Measurements from ENCODE around the gene IL1RAP. TPM values are rescaled to one million over a fixed set of nuclear protein-coding genes. Genes with fewer than 3 reads are reported as not detected.

Gene IL1RAP
- total RNA-seq, 2 donors from 2014 or later, result 17.7 to 18.0 TPM

DNA sequence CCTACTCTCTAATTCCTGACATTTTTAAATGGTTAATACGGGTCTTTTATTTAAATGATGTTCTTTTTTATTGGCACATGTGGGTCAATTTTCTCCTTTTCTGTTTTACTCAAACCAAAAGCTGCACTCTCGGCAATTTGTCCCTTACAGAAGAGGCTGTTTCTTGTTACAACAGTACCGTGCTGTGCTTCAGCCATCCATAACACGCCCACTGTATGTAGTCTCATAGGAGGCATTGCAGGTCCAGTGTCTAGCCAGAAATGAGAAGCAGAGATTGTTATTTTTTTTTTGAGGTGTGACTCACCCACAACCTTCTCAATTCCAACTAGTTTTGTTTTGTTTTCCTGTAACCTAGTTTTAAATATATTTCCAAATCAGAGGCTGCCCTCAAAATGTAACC lies 184.0 kb downstream of the IL1RAP start:
- intact Hi-C loops (cut with DNase I), result no loop called here
- no peak overlapping the region for H3K4me3 ChIP-seq
- no peaks in the 10 kb centered on the region for H3K27me3 ChIP-seq (replicated peaks; ENCODE audit: insufficient read depth)
- no peaks in the 10 kb centered on the region for H3K36me3 ChIP-seq
- no peaks in the 10 kb centered on the region for H3K9me3 ChIP-seq
- H3K27ac ChIP-seq, result no peak overlapping the region
- no peaks in the 10 kb centered on the region for H3K4me1 ChIP-seq (replicated peaks)
- no peak for DNase-seq (ENCODE audit: low spot score)
- 54% methylated on average over 4 of the region's 4 CpGs for WGBS
- TF ChIP-seq, protein P1, sequence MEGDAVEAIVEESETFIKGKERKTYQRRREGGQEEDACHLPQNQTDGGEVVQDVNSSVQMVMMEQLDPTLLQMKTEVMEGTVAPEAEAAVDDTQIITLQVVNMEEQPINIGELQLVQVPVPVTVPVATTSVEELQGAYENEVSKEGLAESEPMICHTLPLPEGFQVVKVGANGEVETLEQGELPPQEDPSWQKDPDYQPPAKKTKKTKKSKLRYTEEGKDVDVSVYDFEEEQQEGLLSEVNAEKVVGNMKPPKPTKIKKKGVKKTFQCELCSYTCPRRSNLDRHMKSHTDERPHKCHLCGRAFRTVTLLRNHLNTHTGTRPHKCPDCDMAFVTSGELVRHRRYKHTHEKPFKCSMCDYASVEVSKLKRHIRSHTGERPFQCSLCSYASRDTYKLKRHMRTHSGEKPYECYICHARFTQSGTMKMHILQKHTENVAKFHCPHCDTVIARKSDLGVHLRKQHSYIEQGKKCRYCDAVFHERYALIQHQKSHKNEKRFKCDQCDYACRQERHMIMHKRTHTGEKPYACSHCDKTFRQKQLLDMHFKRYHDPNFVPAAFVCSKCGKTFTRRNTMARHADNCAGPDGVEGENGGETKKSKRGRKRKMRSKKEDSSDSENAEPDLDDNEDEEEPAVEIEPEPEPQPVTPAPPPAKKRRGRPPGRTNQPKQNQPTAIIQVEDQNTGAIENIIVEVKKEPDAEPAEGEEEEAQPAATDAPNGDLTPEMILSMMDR (IDR thresholded peaks at IDR 0.05), result no peak
- TF ChIP-seq POLR2AphosphoS5 (IDR thresholded peaks at IDR 0.05) (no peak), POLR2A (IDR thresholded peaks at IDR 0.05) (no peak)

DNA sequence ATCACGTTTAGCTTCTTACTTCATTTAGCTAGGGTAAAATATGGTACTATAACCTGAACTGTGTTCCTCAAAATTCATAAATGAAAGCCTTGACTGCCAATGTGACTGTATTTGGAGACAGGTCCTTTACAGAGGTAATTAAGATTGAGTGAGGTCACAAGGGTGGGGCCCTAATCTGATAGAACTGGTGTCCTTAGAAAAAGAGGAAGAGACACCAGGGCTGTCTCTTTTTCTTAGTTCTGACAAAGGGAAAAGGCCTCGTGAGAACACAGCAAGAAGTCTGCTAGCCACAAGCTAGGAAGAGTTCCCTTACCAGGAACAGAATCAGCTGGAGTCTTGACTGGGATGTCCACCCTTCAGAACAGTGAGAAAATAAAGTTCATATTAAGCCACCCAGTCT lies 185.9 kb downstream of the IL1RAP start:
- Histone ChIP-seq H3K27ac (no peak overlapping the region), H3K27me3 (replicated peaks; ENCODE audit: insufficient read depth) (no peaks in the 10 kb centered on the region), H3K9me3 (no peaks in the 10 kb centered on the region), H3K4me3 (no peak overlapping the region), H3K36me3 (no peaks in the 10 kb centered on the region), H3K4me1 (replicated peaks) (no peaks in the 10 kb centered on the region)
- no peak for DNase-seq (ENCODE audit: low spot score)
- no peak for TF ChIP-seq POLR2A (IDR thresholded peaks at IDR 0.05)
- no peak for TF ChIP-seq POLR2AphosphoS5 (IDR thresholded peaks at IDR 0.05)
- TF ChIP-seq, protein P1 (IDR thresholded peaks at IDR 0.05), result no peak
- WGBS, result 79% methylated on average over 2 of the region's 2 CpGs
- intact Hi-C loops (cut with DNase I), result no loop called here

DNA sequence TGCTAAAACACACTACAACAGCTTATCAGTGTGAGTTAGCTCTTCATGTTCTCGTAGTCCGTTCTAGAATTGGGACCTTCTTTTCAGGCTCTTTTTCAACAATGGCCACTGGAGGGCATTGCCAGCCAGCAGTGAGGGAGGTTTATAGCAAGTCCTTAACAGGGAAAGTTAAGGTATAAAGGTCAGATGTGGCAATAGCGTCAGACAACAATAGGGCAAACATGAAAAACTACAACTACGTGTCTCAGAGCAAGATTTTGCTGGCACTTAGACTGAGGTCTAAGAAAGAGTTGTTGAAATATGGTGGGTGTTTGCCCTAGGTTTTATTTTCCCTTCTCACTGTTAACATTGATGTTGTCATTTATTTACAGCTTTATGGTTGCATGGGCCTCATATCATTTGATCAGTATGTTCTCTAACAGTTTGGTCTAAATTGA lies 187.2 kb downstream of the IL1RAP start:
- Histone ChIP-seq H3K4me1 (replicated peaks) (no peaks in the 10 kb centered on the region), H3K9me3 (no peaks in the 10 kb centered on the region), H3K27me3 (replicated peaks; ENCODE audit: insufficient read depth) (no peaks in the 10 kb centered on the region), H3K36me3 (no peaks in the 10 kb centered on the region), H3K4me3 (no peak overlapping the region), H3K27ac (no peak overlapping the region)
- DNase-seq (ENCODE audit: low spot score), result peak; percentile 50
- 29% methylated on average over 4 of the region's 4 CpGs for WGBS
- TF ChIP-seq POLR2AphosphoS5 (IDR thresholded peaks at IDR 0.05) (peak; percentile 54), POLR2A (IDR thresholded peaks at IDR 0.05) (no peak)
- TF ChIP-seq, protein P1 (IDR thresholded peaks at IDR 0.05), result peak in 3 of 4 experiments; percentile 58 to 73 (median 66)
- intact Hi-C loops (cut with DNase I), result no loop called here

DNA sequence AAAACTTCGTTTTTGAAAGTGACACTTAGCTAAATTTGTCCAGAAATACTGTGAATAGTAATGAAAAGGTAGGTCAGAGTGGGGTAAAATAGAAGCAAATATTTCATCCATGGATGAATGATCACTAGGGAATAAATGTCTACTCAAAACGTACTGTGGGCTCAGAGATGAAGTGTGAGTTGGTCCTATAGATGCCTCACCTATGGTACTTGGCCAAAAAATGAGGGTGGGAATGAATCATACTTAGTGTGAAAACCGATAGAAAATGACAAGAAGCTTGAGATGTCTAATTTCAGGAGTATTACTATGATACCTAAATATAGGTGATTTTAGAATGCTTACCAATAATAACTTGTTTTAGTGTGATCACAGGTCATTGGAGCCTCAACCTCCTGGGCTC lies 192.7 kb downstream of the IL1RAP start:
- H3K4me3 ChIP-seq, result no peak overlapping the region
- peaks cover 11% of the 10 kb centered on the region for H3K4me1 ChIP-seq (replicated peaks)
- 72% methylated on average over 3 of the region's 3 CpGs for WGBS
- intact Hi-C loops (cut with DNase I), result no loop called here
- H3K9me3 ChIP-seq, result no peaks in the 10 kb centered on the region
- no peaks in the 10 kb centered on the region for H3K27me3 ChIP-seq (replicated peaks; ENCODE audit: insufficient read depth)
- TF ChIP-seq POLR2AphosphoS5 (IDR thresholded peaks at IDR 0.05) (no peak), POLR2A (IDR thresholded peaks at IDR 0.05) (no peak)
- TF ChIP-seq, protein P1 (IDR thresholded peaks at IDR 0.05), result no peak
- no peak for DNase-seq (ENCODE audit: low spot score)
- H3K27ac ChIP-seq, result no peak overlapping the region
- no peaks in the 10 kb centered on the region for H3K36me3 ChIP-seq

Other genes starting within 250 kb of the IL1RAP start
- gene CLDN1, start 191.6 kb upstream of the IL1RAP start, total RNA-seq, result 10 to 100 TPM in 1 of 2 donors, 1 to 10 TPM in 1; 8.8 to 52.3 TPM
- gene CLDN16, start 125.9 kb upstream of the IL1RAP start, total RNA-seq, result under 1 TPM in 1 of 2 donors, not detected in 1; 0.45 TPM
- gene TMEM207, start 64.2 kb upstream of the IL1RAP start, total RNA-seq, result not detected

All from prostate gland (tissue), 2 donors.